GM23338 (cell line): ENCODE results near the gene EXOSC3. TPM values are rescaled to one million over a fixed set of nuclear protein-coding genes. Genes with fewer than 3 reads are reported as not detected.

Experiments
- ATAC-seq: fragments of 200-7000 bp; cut with Tn5 transposase; 3 replicates; pipeline ENCODE4 v1.9.1; 2020
- DNase-seq: peaks from one replicate; pipeline ENCODE4 v3.0.0-alpha.2; 2015; ENCODE audit warnings: low spot score
- H2AFZ ChIP-seq: fragments of 200-600 bp; sonication (generic); 2 replicates; pipeline ENCODE4 v1.8.0; 2016; ENCODE audit warnings: antibody characterized with exemption, mild to moderate bottlenecking, moderate library complexity
- H3F3A ChIP-seq: fragments of 200-600 bp; sonication (generic); replicated peaks from 2 replicates; pipeline ENCODE4 v1.8.0; 2017; ENCODE audit warnings: antibody characterized with exemption, mixed run types, low read depth
- H3K27ac ChIP-seq: fragments of 200-600 bp; sonication (generic); 2 replicates; pipeline ENCODE4 v1.6.1; 2016; ENCODE audit warnings: low read depth
- H3K27me3 ChIP-seq: fragments of 200-600 bp; sonication (generic); 2 replicates; pipeline ENCODE4 v1.8.0; 2016; ENCODE audit warnings: mild to moderate bottlenecking, mixed run types, moderate library complexity; ENCODE audit not compliant: insufficient read depth
- H3K36me3 ChIP-seq: fragments of 200-600 bp; sonication (generic); 2 replicates; pipeline ENCODE4 v1.8.0; 2016; ENCODE audit warnings: mild to moderate bottlenecking; ENCODE audit not compliant: insufficient read depth
- H3K4me1 ChIP-seq: fragments of 200-600 bp; sonication (generic); 2 replicates; pipeline ENCODE4 v1.8.0; 2016; ENCODE audit warnings: mild to moderate bottlenecking, moderate library complexity; ENCODE audit not compliant: insufficient read depth
- H3K4me2 ChIP-seq: fragments of 200-600 bp; sonication (generic); 2 replicates; pipeline ENCODE4 v1.7.1; 2017; ENCODE audit warnings: mixed run types
- H3K4me3 ChIP-seq: fragments of 200-600 bp; sonication (generic); 2 replicates; pipeline ENCODE4 v1.6.1; 2016; ENCODE audit warnings: mixed run types
- H3K79me2 ChIP-seq: fragments of 200-600 bp; sonication (generic); replicated peaks from 2 replicates; pipeline ENCODE4 v1.8.0; 2017; ENCODE audit warnings: mild to moderate bottlenecking; ENCODE audit not compliant: insufficient read depth
- H3K9me2 ChIP-seq: fragments of 200-600 bp; sonication (generic); 2 replicates; pipeline ENCODE4 v1.8.0; 2017; ENCODE audit not compliant: insufficient read depth
- H4K20me1 ChIP-seq: fragments of 200-600 bp; sonication (generic); replicated peaks from 2 replicates; pipeline ENCODE4 v1.8.0; 2017; ENCODE audit warnings: mild to moderate bottlenecking; ENCODE audit not compliant: insufficient read depth
- H3K27ac Mint-ChIP-seq: 2 replicates; pipeline ENCODE4 v1.8.0; 2020; ENCODE audit warnings: inconsistent platforms, mild to moderate bottlenecking, moderate library complexity, mixed read lengths
- H3K27me3 Mint-ChIP-seq: 3 replicates; pipeline ENCODE4 v1.8.0; 2022; ENCODE audit warnings: low read depth, mild to moderate bottlenecking, moderate library complexity, mixed read lengths, inconsistent platforms; ENCODE audit not compliant: insufficient read depth, poor library complexity
- H3K36me3 Mint-ChIP-seq: 3 replicates; pipeline ENCODE4 v1.8.0; 2021; ENCODE audit warnings: low read depth, mild to moderate bottlenecking, inconsistent platforms, moderate library complexity, mixed read lengths
- H3K4me1 Mint-ChIP-seq: 3 replicates; pipeline ENCODE4 v1.8.0; 2020; ENCODE audit warnings: mild to moderate bottlenecking, inconsistent platforms, mixed read lengths
- H3K4me3 Mint-ChIP-seq: 3 replicates; pipeline ENCODE4 v1.8.0; 2021; ENCODE audit warnings: moderate library complexity, mild to moderate bottlenecking, inconsistent platforms, mixed read lengths
- H3K9me3 Mint-ChIP-seq: 3 replicates; pipeline ENCODE4 v1.8.0; 2020; ENCODE audit warnings: moderate library complexity, mild to moderate bottlenecking, inconsistent platforms, mixed read lengths
- JUNB ChIP-seq: IDR thresholded peaks from one replicate; pipeline ENCODE4 v1.6.1; 2016; ENCODE audit warnings: antibody characterized with exemption; ENCODE audit not compliant: unreplicated experiment
- NANOG ChIP-seq: IDR thresholded peaks from 2 replicates; pipeline ENCODE4 v1.6.1; 2016; ENCODE audit warnings: antibody characterized with exemption, borderline replicate concordance
- STAT1 ChIP-seq: IDR thresholded peaks from one replicate; pipeline ENCODE4 v1.6.1; 2016; ENCODE audit warnings: antibody characterized with exemption; ENCODE audit not compliant: unreplicated experiment
- polyA plus RNA-seq: library from polyadenylated mRNA; unstranded; fragments of >200 nt; fragmentation: Nextera tagmentation; extraction: Ambion mirVana; gene quantifications from 2 replicates; pipeline ENCODE4 v1.2.1, GENCODE V29; 2016
- total RNA-seq: library from RNA; depleted of rRNA; stranded (reverse); fragments of >200 nt; shearing (Covaris generic); gene quantifications from 2 replicates; pipeline ENCODE4 v1.2.3, GENCODE V29; 2014
- TF ChIP-seq, protein P1 (sequence below): fragments of 250-450 bp; sonication (Bioruptor Pico); IDR thresholded peaks from 2 replicates; pipeline ENCODE4 v1.5.0; 2020; ENCODE audit warnings: mild to moderate bottlenecking, moderate library complexity
- TF ChIP-seq, protein P2 (sequence below): IDR thresholded peaks from one replicate; pipeline ENCODE4 v1.6.1; 2018; ENCODE audit warnings: antibody characterized with exemption; ENCODE audit not compliant: unreplicated experiment

Gene EXOSC3
- total and polyA plus RNA-seq, 2 experiments from 2014 or later: 62.3 to 149 TPM

DNA sequence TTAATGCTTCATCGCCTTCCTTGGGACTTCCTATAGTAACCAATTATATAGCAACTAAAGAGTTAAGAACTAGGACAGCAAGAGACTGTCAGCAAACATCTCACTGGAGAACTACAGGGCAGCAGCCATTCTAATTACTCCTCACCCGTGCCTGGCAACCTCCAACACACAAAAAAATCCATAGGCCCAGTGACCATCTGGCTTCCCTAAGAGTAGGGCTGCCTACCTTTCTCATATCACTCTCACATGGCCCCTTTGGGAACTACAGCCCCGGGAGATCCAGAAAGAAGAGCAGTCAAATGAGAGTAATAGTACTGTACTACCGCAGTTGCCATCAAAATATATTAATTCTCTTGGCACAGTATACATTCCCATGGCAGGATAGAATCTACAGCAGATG, 21.4 kb upstream of the EXOSC3 start:
- no peaks in the 10 kb centered on the region; the same call in 2 of the 3 replicates for H3K9me3 Mint-ChIP-seq
- H3F3A ChIP-seq: peaks cover 4% of the 10 kb centered on the region; the same call in 1 of the 2 replicates
- no peak overlapping the region for H3K27ac Mint-ChIP-seq
- peaks cover 16% of the 10 kb centered on the region for H3K4me1 ChIP-seq
- no peaks in the 10 kb centered on the region for H3K9me2 ChIP-seq
- no peak overlapping the region for H3K27ac ChIP-seq
- ATAC-seq (peak; percentile 44), DNase-seq (peak; percentile 27)
- H2AFZ ChIP-seq: no peak overlapping the region
- H3K36me3 Mint-ChIP-seq: no peaks in the 10 kb centered on the region
- no peak overlapping the region for H3K4me2 ChIP-seq
- H3K27me3 ChIP-seq: no peaks in the 10 kb centered on the region
- no peak for TF ChIP-seq STAT1
- TF ChIP-seq NANOG: no peak
- TF ChIP-seq, protein P1, sequence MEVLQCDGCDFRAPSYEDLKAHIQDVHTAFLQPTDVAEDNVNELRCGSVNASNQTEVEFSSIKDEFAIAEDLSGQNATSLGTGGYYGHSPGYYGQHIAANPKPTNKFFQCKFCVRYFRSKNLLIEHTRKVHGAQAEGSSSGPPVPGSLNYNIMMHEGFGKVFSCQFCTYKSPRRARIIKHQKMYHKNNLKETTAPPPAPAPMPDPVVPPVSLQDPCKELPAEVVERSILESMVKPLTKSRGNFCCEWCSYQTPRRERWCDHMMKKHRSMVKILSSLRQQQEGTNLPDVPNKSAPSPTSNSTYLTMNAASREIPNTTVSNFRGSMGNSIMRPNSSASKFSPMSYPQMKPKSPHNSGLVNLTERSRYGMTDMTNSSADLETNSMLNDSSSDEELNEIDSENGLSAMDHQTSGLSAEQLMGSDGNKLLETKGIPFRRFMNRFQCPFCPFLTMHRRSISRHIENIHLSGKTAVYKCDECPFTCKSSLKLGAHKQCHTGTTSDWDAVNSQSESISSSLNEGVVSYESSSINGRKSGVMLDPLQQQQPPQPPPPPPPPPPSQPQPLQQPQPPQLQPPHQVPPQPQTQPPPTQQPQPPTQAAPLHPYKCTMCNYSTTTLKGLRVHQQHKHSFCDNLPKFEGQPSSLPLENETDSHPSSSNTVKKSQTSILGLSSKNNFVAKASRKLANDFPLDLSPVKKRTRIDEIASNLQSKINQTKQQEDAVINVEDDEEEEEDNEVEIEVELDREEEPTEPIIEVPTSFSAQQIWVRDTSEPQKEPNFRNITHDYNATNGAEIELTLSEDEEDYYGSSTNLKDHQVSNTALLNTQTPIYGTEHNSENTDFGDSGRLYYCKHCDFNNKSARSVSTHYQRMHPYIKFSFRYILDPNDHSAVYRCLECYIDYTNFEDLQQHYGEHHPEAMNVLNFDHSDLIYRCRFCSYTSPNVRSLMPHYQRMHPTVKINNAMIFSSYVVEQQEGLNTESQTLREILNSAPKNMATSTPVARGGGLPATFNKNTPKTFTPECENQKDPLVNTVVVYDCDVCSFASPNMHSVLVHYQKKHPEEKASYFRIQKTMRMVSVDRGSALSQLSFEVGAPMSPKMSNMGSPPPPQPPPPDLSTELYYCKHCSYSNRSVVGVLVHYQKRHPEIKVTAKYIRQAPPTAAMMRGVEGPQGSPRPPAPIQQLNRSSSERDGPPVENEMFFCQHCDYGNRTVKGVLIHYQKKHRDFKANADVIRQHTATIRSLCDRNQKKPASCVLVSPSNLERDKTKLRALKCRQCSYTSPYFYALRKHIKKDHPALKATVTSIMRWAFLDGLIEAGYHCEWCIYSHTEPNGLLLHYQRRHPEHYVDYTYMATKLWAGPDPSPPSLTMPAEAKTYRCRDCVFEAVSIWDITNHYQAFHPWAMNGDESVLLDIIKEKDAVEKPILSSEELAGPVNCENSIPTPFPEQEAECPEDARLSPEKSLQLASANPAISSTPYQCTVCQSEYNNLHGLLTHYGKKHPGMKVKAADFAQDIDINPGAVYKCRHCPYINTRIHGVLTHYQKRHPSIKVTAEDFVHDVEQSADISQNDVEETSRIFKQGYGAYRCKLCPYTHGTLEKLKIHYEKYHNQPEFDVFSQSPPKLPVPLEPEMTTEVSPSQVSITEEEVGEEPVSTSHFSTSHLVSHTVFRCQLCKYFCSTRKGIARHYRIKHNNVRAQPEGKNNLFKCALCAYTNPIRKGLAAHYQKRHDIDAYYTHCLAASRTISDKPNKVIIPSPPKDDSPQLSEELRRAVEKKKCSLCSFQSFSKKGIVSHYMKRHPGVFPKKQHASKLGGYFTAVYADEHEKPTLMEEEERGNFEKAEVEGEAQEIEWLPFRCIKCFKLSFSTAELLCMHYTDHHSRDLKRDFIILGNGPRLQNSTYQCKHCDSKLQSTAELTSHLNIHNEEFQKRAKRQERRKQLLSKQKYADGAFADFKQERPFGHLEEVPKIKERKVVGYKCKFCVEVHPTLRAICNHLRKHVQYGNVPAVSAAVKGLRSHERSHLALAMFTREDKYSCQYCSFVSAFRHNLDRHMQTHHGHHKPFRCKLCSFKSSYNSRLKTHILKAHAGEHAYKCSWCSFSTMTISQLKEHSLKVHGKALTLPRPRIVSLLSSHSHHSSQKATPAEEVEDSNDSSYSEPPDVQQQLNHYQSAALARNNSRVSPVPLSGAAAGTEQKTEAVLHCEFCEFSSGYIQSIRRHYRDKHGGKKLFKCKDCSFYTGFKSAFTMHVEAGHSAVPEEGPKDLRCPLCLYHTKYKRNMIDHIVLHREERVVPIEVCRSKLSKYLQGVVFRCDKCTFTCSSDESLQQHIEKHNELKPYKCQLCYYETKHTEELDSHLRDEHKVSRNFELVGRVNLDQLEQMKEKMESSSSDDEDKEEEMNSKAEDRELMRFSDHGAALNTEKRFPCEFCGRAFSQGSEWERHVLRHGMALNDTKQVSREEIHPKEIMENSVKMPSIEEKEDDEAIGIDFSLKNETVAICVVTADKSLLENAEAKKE (CRISPR knock-in tag): no peak
- TF ChIP-seq, protein P2, sequence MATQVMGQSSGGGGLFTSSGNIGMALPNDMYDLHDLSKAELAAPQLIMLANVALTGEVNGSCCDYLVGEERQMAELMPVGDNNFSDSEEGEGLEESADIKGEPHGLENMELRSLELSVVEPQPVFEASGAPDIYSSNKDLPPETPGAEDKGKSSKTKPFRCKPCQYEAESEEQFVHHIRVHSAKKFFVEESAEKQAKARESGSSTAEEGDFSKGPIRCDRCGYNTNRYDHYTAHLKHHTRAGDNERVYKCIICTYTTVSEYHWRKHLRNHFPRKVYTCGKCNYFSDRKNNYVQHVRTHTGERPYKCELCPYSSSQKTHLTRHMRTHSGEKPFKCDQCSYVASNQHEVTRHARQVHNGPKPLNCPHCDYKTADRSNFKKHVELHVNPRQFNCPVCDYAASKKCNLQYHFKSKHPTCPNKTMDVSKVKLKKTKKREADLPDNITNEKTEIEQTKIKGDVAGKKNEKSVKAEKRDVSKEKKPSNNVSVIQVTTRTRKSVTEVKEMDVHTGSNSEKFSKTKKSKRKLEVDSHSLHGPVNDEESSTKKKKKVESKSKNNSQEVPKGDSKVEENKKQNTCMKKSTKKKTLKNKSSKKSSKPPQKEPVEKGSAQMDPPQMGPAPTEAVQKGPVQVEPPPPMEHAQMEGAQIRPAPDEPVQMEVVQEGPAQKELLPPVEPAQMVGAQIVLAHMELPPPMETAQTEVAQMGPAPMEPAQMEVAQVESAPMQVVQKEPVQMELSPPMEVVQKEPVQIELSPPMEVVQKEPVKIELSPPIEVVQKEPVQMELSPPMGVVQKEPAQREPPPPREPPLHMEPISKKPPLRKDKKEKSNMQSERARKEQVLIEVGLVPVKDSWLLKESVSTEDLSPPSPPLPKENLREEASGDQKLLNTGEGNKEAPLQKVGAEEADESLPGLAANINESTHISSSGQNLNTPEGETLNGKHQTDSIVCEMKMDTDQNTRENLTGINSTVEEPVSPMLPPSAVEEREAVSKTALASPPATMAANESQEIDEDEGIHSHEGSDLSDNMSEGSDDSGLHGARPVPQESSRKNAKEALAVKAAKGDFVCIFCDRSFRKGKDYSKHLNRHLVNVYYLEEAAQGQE: no peak
- TF ChIP-seq JUNB: no peak
- H3K36me3 ChIP-seq: no peaks in the 10 kb centered on the region
- H4K20me1 ChIP-seq: peaks cover 10% of the 10 kb centered on the region; the same call in 1 of the 2 replicates
- H3K4me3 Mint-ChIP-seq: no peak overlapping the region
- no peak overlapping the region for H3K4me3 ChIP-seq
- H3K27me3 Mint-ChIP-seq: no peaks in the 10 kb centered on the region
- H3K79me2 ChIP-seq: peaks cover 41% of the 10 kb centered on the region
- peaks cover 14% of the 10 kb centered on the region; the same call in 2 of the 3 replicates for H3K4me1 Mint-ChIP-seq
